Glutamatergic neuron (in vitro differentiated cells): ENCODE measurements around the gene CLEC1A. TPM values are rescaled to one million over a fixed set of nuclear protein-coding genes. Genes with fewer than 3 reads are reported as not detected.

Source experiments
- DNase-seq: peaks from one replicate; pipeline ENCODE4 v3.0.0; 2022
- H3K27ac Mint-ChIP-seq: one replicate; pipeline ENCODE4 v1.8.0; 2020; ENCODE audit warnings: mild to moderate bottlenecking, mixed read lengths, inconsistent platforms; ENCODE audit not compliant: unreplicated experiment
- H3K27me3 Mint-ChIP-seq: one replicate; pipeline ENCODE4 v1.8.0; 2020; ENCODE audit warnings: mild to moderate bottlenecking, moderate library complexity, mixed read lengths, inconsistent platforms; ENCODE audit not compliant: unreplicated experiment
- H3K36me3 Mint-ChIP-seq: one replicate; pipeline ENCODE4 v1.8.0; 2020; ENCODE audit warnings: mild to moderate bottlenecking, mixed read lengths, inconsistent platforms; ENCODE audit not compliant: unreplicated experiment
- H3K4me1 Mint-ChIP-seq: one replicate; pipeline ENCODE4 v1.8.0; 2020; ENCODE audit warnings: mild to moderate bottlenecking, low read depth, mixed read lengths, inconsistent platforms; ENCODE audit not compliant: unreplicated experiment
- H3K4me3 Mint-ChIP-seq: one replicate; pipeline ENCODE4 v1.8.0; 2020; ENCODE audit warnings: mild to moderate bottlenecking, mixed read lengths, inconsistent platforms; ENCODE audit not compliant: unreplicated experiment
- H3K9me3 Mint-ChIP-seq: one replicate; pipeline ENCODE4 v1.8.0; 2020; ENCODE audit warnings: mild to moderate bottlenecking, moderate library complexity, mixed read lengths, inconsistent platforms; ENCODE audit not compliant: unreplicated experiment
- CTCF ChIP-seq: fragments of 200-600 bp; sonication (generic); IDR thresholded peaks from one replicate; pipeline ENCODE4 v1.5.0; 2021; ENCODE audit not compliant: partially characterized antibody, unreplicated experiment
- total RNA-seq: library from RNA; stranded (reverse); fragmentation: NEBNext Ultra II Directional; extraction: Animal tissue kit (Norgen Biotek cat#: 25700); gene quantifications from one replicate; pipeline ENCODE4 v1.2.1, GENCODE V29; 2021; ENCODE audit not compliant: unreplicated experiment

Gene CLEC1A
- total RNA-seq, 1 donor from 2014 or later, result not detected

GRCh38 chr12:10068644-10069043, 30.1 kb downstream of the CLEC1A start:
- H3K9me3 Mint-ChIP-seq, result peaks cover 3% of the 10 kb centered on the region
- H3K27ac Mint-ChIP-seq, result no peak overlapping the region
- no peaks in the 10 kb centered on the region for H3K36me3 Mint-ChIP-seq
- H3K4me1 Mint-ChIP-seq, result peaks cover 8% of the 10 kb centered on the region
- no peak for TF ChIP-seq CTCF
- no peak for DNase-seq
- H3K4me3 Mint-ChIP-seq, result no peak overlapping the region
- peaks cover 2% of the 10 kb centered on the region for H3K27me3 Mint-ChIP-seq

- H3K27me3 Mint-ChIP-seq, result no peaks in the 10 kb centered on the region
- no peak overlapping the region for H3K27ac Mint-ChIP-seq
- no peak for TF ChIP-seq CTCF
- H3K4me1 Mint-ChIP-seq, result peaks cover 8% of the 10 kb centered on the region
- no peak overlapping the region for H3K4me3 Mint-ChIP-seq
- H3K36me3 Mint-ChIP-seq, result no peaks in the 10 kb centered on the region
- peaks cover 3% of the 10 kb centered on the region for H3K9me3 Mint-ChIP-seq
- DNase-seq, result no peak
These were observed 30.8 kb downstream of the CLEC1A start for GRCh38 chr12:10067942-10068341.

GRCh38 chr12:10067264-10067663, 31.5 kb downstream of the CLEC1A start:
- no peak for DNase-seq
- no peaks in the 10 kb centered on the region for H3K27me3 Mint-ChIP-seq
- no peak overlapping the region for H3K4me3 Mint-ChIP-seq
- H3K36me3 Mint-ChIP-seq, result no peaks in the 10 kb centered on the region
- peaks cover 3% of the 10 kb centered on the region for H3K9me3 Mint-ChIP-seq
- no peak overlapping the region for H3K27ac Mint-ChIP-seq
- no peak for TF ChIP-seq CTCF
- H3K4me1 Mint-ChIP-seq, result peaks cover 8% of the 10 kb centered on the region

GRCh38 chr12:10065241-10065640, 33.5 kb downstream of the CLEC1A start:
- TF ChIP-seq CTCF, result no peak
- H3K4me3 Mint-ChIP-seq, result no peak overlapping the region
- H3K36me3 Mint-ChIP-seq, result no peaks in the 10 kb centered on the region
- H3K4me1 Mint-ChIP-seq, result peaks cover 8% of the 10 kb centered on the region
- no peak overlapping the region for H3K27ac Mint-ChIP-seq
- no peak for DNase-seq
- H3K9me3 Mint-ChIP-seq, result no peaks in the 10 kb centered on the region
- H3K27me3 Mint-ChIP-seq, result no peaks in the 10 kb centered on the region

- DNase-seq, result no peak
- no peaks in the 10 kb centered on the region for H3K9me3 Mint-ChIP-seq
- H3K27me3 Mint-ChIP-seq, result no peaks in the 10 kb centered on the region
- no peak overlapping the region for H3K27ac Mint-ChIP-seq
- no peaks in the 10 kb centered on the region for H3K4me1 Mint-ChIP-seq
- no peak overlapping the region for H3K4me3 Mint-ChIP-seq
- no peak for TF ChIP-seq CTCF
- H3K36me3 Mint-ChIP-seq, result no peaks in the 10 kb centered on the region
These were observed 40.4 kb downstream of the CLEC1A start for GRCh38 chr12:10058387-10058786.
